ENCODE results near the gene RNF130. TPM values are rescaled to one million over a fixed set of nuclear protein-coding genes. Genes with fewer than 3 reads are reported as not detected.
A peak's percentile ranks its signal among the peaks of the same experiment; 100 is the strongest.

RNF130 gene
- total and polyA plus RNA-seq, 3 experiments from 2014 or later, result 15.7 to 22.7 (median 15.9) TPM

DNA sequence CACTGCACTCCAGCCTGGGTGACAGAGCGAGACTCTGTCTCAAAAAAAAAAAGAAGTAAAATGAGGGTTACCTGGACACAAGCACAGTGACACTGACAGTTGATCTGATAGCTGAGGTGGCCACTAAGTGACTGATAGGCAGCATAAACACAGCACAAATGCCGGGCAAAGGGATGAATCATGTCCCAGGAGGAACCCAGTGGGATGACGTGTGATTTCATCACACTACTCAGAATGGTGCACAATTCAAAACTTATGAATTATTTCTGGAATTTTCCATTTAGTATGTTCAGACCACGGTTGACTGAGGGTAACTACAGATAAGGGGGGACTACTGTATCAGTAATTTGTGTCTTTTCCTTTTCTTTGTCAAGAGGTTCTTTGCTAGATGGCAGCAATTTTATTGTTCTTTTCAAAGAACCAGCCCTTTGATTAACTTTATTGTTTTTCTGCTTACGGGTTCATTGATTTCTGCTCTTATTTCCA, 34.3 kb upstream of the RNF130 start:
- Mint-ChIP-seq H3K9me3 (peaks cover 10 to 21% (median 20%) of the 10 kb centered on the region in 5 donors), H3K36me3 (peaks cover 0 to 11% (median 0%) of the 10 kb centered on the region in 3 donors), H3K4me3 (no peak overlapping the region), H3K27me3 (peaks cover 14 to 29% of the 10 kb centered on the region in 2 donors), H3K27ac (no peak overlapping the region), H3K4me1 (no peaks in the 10 kb centered on the region)
- H3K4me3 ChIP-seq (ENCODE audit: low read length), result no peak overlapping the region
- ChIA-PET CTCF (no interaction called here), POLR2A (no interaction called here)
- H3K36me3 ChIP-seq (ENCODE audit: insufficient read depth, low read length), result no peaks in the 10 kb centered on the region
- H3K27ac ChIP-seq (ENCODE audit: low read depth, low read length), result peak overlapping the region; percentile 17
- no peaks in the 10 kb centered on the region for H3K27me3 ChIP-seq (ENCODE audit: insufficient read depth, low read length, poor library complexity, severe bottlenecking)
- H3K9me3 ChIP-seq (ENCODE audit: low read length), result no peaks in the 10 kb centered on the region
- H3K4me1 ChIP-seq (ENCODE audit: insufficient read depth, low read length), result no peaks in the 10 kb centered on the region
- no peak for DNase-seq

- Histone ChIP-seq H3K27ac (ENCODE audit: low read depth, low read length) (no peak overlapping the region), H3K4me3 (ENCODE audit: low read length) (no peak overlapping the region), H3K9me3 (ENCODE audit: low read length) (no peaks in the 10 kb centered on the region), H3K36me3 (ENCODE audit: insufficient read depth, low read length) (no peaks in the 10 kb centered on the region), H3K4me1 (ENCODE audit: insufficient read depth, low read length) (no peaks in the 10 kb centered on the region), H3K27me3 (ENCODE audit: insufficient read depth, low read length, poor library complexity, severe bottlenecking) (no peaks in the 10 kb centered on the region)
- no peak overlapping the region for H3K4me3 Mint-ChIP-seq
- ChIA-PET CTCF (no interaction called here), POLR2A (no interaction called here)
- H3K27ac Mint-ChIP-seq, result no peak overlapping the region
- H3K36me3 Mint-ChIP-seq, result peaks cover 0 to 11% (median 0%) of the 10 kb centered on the region in 3 donors
- H3K9me3 Mint-ChIP-seq, result peaks cover 10 to 21% (median 20%) of the 10 kb centered on the region in 5 donors
- no peaks in the 10 kb centered on the region for H3K4me1 Mint-ChIP-seq
- H3K27me3 Mint-ChIP-seq, result peaks cover 11 to 21% of the 10 kb centered on the region in 2 donors
- no peak for DNase-seq
These were observed 32.6 kb upstream of the RNF130 start for GRCh38 chr5:180104168-180104530.

DNA sequence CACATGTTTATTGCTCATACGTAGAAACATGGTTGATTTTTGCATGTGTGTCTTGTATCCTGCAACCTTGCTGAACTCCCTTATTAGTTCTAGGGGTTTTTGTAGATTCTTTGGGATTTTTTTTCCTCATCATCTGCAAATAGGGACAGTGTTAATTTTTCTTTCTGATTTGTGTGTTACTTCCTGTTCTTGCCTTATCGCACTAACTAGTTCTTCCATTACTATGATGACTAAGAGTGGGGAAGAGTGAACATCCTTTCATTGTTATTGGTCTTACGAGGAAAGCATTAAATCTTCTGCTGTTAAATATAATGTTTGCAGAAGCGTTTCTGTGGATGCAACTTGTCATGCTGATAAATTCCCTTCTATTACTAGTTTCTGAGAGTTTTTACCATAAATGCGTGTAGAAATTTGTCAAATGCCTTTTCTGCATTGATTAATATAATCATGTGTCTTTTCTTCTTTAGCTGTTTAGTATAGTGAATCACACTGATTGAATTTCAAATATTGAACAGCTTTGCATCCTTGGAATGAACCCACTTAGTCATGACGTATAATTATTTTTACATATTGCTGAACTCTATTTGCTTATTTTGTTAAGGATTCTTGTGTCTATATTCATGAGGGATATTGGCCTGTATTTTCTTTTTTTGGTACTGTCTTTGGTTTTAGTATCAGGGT, 32.1 kb upstream of the RNF130 start:
- peaks cover 9 to 20% (median 20%) of the 10 kb centered on the region in 5 donors for H3K9me3 Mint-ChIP-seq
- Histone ChIP-seq H3K9me3 (ENCODE audit: low read length) (no peaks in the 10 kb centered on the region), H3K4me1 (ENCODE audit: insufficient read depth, low read length) (no peaks in the 10 kb centered on the region), H3K4me3 (ENCODE audit: low read length) (no peak overlapping the region), H3K27me3 (ENCODE audit: insufficient read depth, low read length, poor library complexity, severe bottlenecking) (no peaks in the 10 kb centered on the region), H3K36me3 (ENCODE audit: insufficient read depth, low read length) (no peaks in the 10 kb centered on the region), H3K27ac (ENCODE audit: low read depth, low read length) (no peak overlapping the region)
- peaks cover 11 to 21% of the 10 kb centered on the region in 2 donors for H3K27me3 Mint-ChIP-seq
- no peak overlapping the region for H3K4me3 Mint-ChIP-seq
- DNase-seq, result no peak
- POLR2A ChIA-PET, result no interaction called here
- H3K4me1 Mint-ChIP-seq, result no peaks in the 10 kb centered on the region
- H3K27ac Mint-ChIP-seq, result no peak overlapping the region
- CTCF ChIA-PET, result no interaction called here
- H3K36me3 Mint-ChIP-seq, result peaks cover 0 to 11% (median 0%) of the 10 kb centered on the region in 3 donors

DNA sequence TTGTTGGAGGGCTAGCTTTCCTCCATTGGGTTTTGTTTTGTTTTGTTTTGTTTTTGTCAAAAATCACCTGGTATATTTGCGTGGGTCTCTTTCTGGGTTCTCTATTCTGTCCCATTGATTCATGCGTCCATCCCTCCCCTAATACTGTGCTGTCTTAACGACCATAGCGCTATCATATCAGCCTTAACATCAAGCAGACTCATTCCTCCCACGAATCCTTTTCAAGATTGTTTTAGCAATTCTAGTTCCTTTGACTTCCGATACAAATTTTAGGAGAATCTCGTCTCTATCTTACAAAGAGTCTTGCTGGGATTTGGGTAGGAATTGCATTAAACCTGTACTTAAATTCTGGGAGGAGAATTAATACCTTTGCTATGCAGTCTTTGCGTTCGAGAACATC, 31.1 kb upstream of the RNF130 start:
- H3K9me3 ChIP-seq (ENCODE audit: low read length), result no peaks in the 10 kb centered on the region
- no peaks in the 10 kb centered on the region for H3K4me1 Mint-ChIP-seq
- no peak overlapping the region for H3K4me3 ChIP-seq (ENCODE audit: low read length)
- no peaks in the 10 kb centered on the region for H3K27me3 ChIP-seq (ENCODE audit: insufficient read depth, low read length, poor library complexity, severe bottlenecking)
- H3K36me3 Mint-ChIP-seq, result peaks cover 0 to 7% (median 0%) of the 10 kb centered on the region in 3 donors
- H3K4me1 ChIP-seq (ENCODE audit: insufficient read depth, low read length), result no peaks in the 10 kb centered on the region
- H3K27ac ChIP-seq (ENCODE audit: low read depth, low read length), result no peak overlapping the region
- ChIA-PET CTCF (no interaction called here), POLR2A (no interaction called here)
- H3K4me3 Mint-ChIP-seq, result no peak overlapping the region
- no peak for DNase-seq
- H3K36me3 ChIP-seq (ENCODE audit: insufficient read depth, low read length), result no peaks in the 10 kb centered on the region
- peaks cover 11 to 24% of the 10 kb centered on the region in 2 donors for H3K27me3 Mint-ChIP-seq
- peaks cover 6 to 13% (median 12%) of the 10 kb centered on the region in 5 donors for H3K9me3 Mint-ChIP-seq
- H3K27ac Mint-ChIP-seq, result no peak overlapping the region

- no peaks in the 10 kb centered on the region for H3K9me3 ChIP-seq (ENCODE audit: low read length)
- no peak overlapping the region for H3K27ac Mint-ChIP-seq
- H3K27ac ChIP-seq (ENCODE audit: low read depth, low read length), result no peak overlapping the region
- no peak overlapping the region for H3K4me3 ChIP-seq (ENCODE audit: low read length)
- no peak for DNase-seq
- no peaks in the 10 kb centered on the region for H3K4me1 Mint-ChIP-seq
- peaks cover 12 to 31% of the 10 kb centered on the region in 2 donors for H3K27me3 Mint-ChIP-seq
- CTCF ChIA-PET, result no interaction called here
- peaks cover 0 to 4% (median 0%) of the 10 kb centered on the region in 3 donors for H3K36me3 Mint-ChIP-seq
- no peaks in the 10 kb centered on the region for H3K36me3 ChIP-seq (ENCODE audit: insufficient read depth, low read length)
- H3K4me1 ChIP-seq (ENCODE audit: insufficient read depth, low read length), result no peaks in the 10 kb centered on the region
- POLR2A ChIA-PET, result no interaction called here
- no peak overlapping the region for H3K4me3 Mint-ChIP-seq
- no peaks in the 10 kb centered on the region for H3K27me3 ChIP-seq (ENCODE audit: insufficient read depth, low read length, poor library complexity, severe bottlenecking)
- H3K9me3 Mint-ChIP-seq, result peaks cover 0 to 8% (median 5%) of the 10 kb centered on the region in 5 donors
These were observed 30.0 kb upstream of the RNF130 start for GRCh38 chr5:180101451-180102105.

GRCh38 chr5:180100621-180101450, 29.3 kb upstream of the RNF130 start:
- H3K27ac ChIP-seq (ENCODE audit: low read depth, low read length), result no peak overlapping the region
- no peak overlapping the region for H3K27ac Mint-ChIP-seq
- no peaks in the 10 kb centered on the region for H3K9me3 ChIP-seq (ENCODE audit: low read length)
- ChIA-PET CTCF (no interaction called here), POLR2A (no interaction called here)
- peaks cover 0 to under 1% (median 0%) of the 10 kb centered on the region in 5 donors for H3K9me3 Mint-ChIP-seq
- H3K27me3 ChIP-seq (ENCODE audit: insufficient read depth, low read length, poor library complexity, severe bottlenecking), result no peaks in the 10 kb centered on the region
- peaks cover 12 to 23% of the 10 kb centered on the region in 2 donors for H3K27me3 Mint-ChIP-seq
- H3K4me3 ChIP-seq (ENCODE audit: low read length), result no peak overlapping the region
- no peaks in the 10 kb centered on the region for H3K4me1 ChIP-seq (ENCODE audit: insufficient read depth, low read length)
- no peaks in the 10 kb centered on the region for H3K36me3 ChIP-seq (ENCODE audit: insufficient read depth, low read length)
- H3K36me3 Mint-ChIP-seq, result no peaks in the 10 kb centered on the region
- H3K4me3 Mint-ChIP-seq, result no peak overlapping the region
- DNase-seq, result no peak
- no peaks in the 10 kb centered on the region for H3K4me1 Mint-ChIP-seq

GRCh38 chr5:180099733-180100611, 28.4 kb upstream of the RNF130 start:
- POLR2A ChIA-PET, result no interaction called here

More at GRCh38 chr5:180099733-180100611, 28.4 kb upstream of the RNF130 start:
- DNase-seq, result no peak
- Mint-ChIP-seq H3K4me1 (no peaks in the 10 kb centered on the region), H3K4me3 (no peak overlapping the region), H3K27me3 (peaks cover 9 to 28% of the 10 kb centered on the region in 2 donors), H3K9me3 (no peaks in the 10 kb centered on the region), H3K27ac (no peak overlapping the region), H3K36me3 (no peaks in the 10 kb centered on the region)
- no peaks in the 10 kb centered on the region for H3K4me1 ChIP-seq (ENCODE audit: insufficient read depth, low read length)
- no peaks in the 10 kb centered on the region for H3K27me3 ChIP-seq (ENCODE audit: insufficient read depth, low read length, poor library complexity, severe bottlenecking)
- no peak overlapping the region for H3K4me3 ChIP-seq (ENCODE audit: low read length)
- H3K27ac ChIP-seq (ENCODE audit: low read depth, low read length), result no peak overlapping the region
- no peaks in the 10 kb centered on the region for H3K36me3 ChIP-seq (ENCODE audit: insufficient read depth, low read length)
- CTCF ChIA-PET, result no interaction called here
- H3K9me3 ChIP-seq (ENCODE audit: low read length), result no peaks in the 10 kb centered on the region
